ENCODE results near the gene HOXC9. TPM values are rescaled to one million over a fixed set of nuclear protein-coding genes. Genes with fewer than 3 reads are reported as not detected.

Gene HOXC9
- polyA plus RNA-seq, 2 of the 4 experiments (the other 2 are of a cell fraction) = 5.2 to 6.6 TPM

GRCh38 chr12:53969588-53970259, 30.2 kb upstream of the HOXC9 start:
- Histone ChIP-seq H3K4me2 (no peak overlapping the region), H3K9me3 (no peaks in the 10 kb centered on the region), H3K4me1 (peaks cover 3% of the 10 kb centered on the region; the same call in 1 of the 3 replicates), H3K27ac (no peak overlapping the region), H3K4me3 (no peak overlapping the region)
- WGBS (ENCODE audit: missing lambda C conversion rate) = 88% methylated on average over 12 of the region's 12 CpGs
- FAIRE-seq (no peak), ATAC-seq (no peak), DNase-seq (ENCODE audit: low read depth in 1 of 2, low spot score in 1 of 2) (no peak)
- ChIA-PET CTCF (interaction anchor here (0.6 to 2.1 kb wide), 5 partner anchors 8 to 30 kb away, joined by 3 to 6 read pairs (median 4); partner anchors contain the start of gene HOXC10), POLR2A (no interaction called here)
- TF ChIP-seq TFCP2L1 (CRISPR knock-in tag; IDR thresholded peaks at IDR 0.05) (no peak), FOSB (CRISPR knock-in tag; IDR thresholded peaks at IDR 0.05) (no peak), BHLHE40 (IDR thresholded peaks at IDR 0.05; ENCODE audit: low read depth, low read length) (no peak), NR3C1 (IDR thresholded peaks at IDR 0.05) (no peak), SMC3 (IDR thresholded peaks at IDR 0.05) (no peak), EP300 (IDR thresholded peaks at IDR 0.05) (no peak), NPAS2 (CRISPR knock-in tag; IDR thresholded peaks at IDR 0.05; ENCODE audit: borderline replicate concordance) (no peak), CHD4 (IDR thresholded peaks at IDR 0.05; ENCODE audit: borderline replicate concordance) (no peak), NFE2L2 (conservative IDR thresholded peaks at IDR 0.05; ENCODE audit: low read length) (no peak), FOXS1 (CRISPR knock-in tag; IDR thresholded peaks at IDR 0.05) (no peak), FOSL2 (IDR thresholded peaks at IDR 0.05) (no peak), FOSL2 (CRISPR knock-in tag; IDR thresholded peaks at IDR 0.05) (no peak), TP53 (CRISPR knock-in tag; IDR thresholded peaks at IDR 0.05) (no peak), RFX5 (IDR thresholded peaks at IDR 0.05) (no peak), CHD2 (IDR thresholded peaks at IDR 0.05; ENCODE audit: low read length, partially characterized antibody) (no peak), MYC (IDR thresholded peaks at IDR 0.05; ENCODE audit: borderline replicate concordance, low read length) (no peak)

- TF ChIP-seq CBX2 (IDR thresholded peaks at IDR 0.05; ENCODE audit: borderline replicate concordance, low read depth) (no peak), NFE2L2 (conservative IDR thresholded peaks at IDR 0.05; ENCODE audit: low read length) (no peak), MAFK (IDR thresholded peaks at IDR 0.05; ENCODE audit: partially characterized antibody) (no peak), RAD21 (conservative IDR thresholded peaks at IDR 0.05 in 1 of 2, IDR thresholded peaks at IDR 0.05 in 1 of 2) (no peak), NR3C1 (IDR thresholded peaks at IDR 0.05) (no peak), HEYL (CRISPR knock-in tag; IDR thresholded peaks at IDR 0.05) (no peak), JUNB (IDR thresholded peaks at IDR 0.05) (no peak), RFX5 (IDR thresholded peaks at IDR 0.05) (no peak)
- Histone ChIP-seq H3K9me3 (no peaks in the 10 kb centered on the region), H3K4me2 (no peak overlapping the region), H3K4me1 (peaks cover 7% of the 10 kb centered on the region; the same call in 1 of the 3 replicates), H3K4me3 (no peak overlapping the region), H3K27ac (no peak overlapping the region)
- CTCF ChIA-PET = interaction anchor here (0.9 to 2.1 kb wide), 3 partner anchors 8 to 31 kb away, joined by 3 to 6 read pairs (median 4); partner anchors contain the start of gene HOXC10
- FAIRE-seq (no peak), ATAC-seq (no peak), DNase-seq (ENCODE audit: low read depth in 1 of 2, low spot score in 1 of 2) (no peak)
- POLR2A ChIA-PET = no interaction called here
- whole genome bisulfite sequencing (ENCODE audit: missing lambda C conversion rate) = 78% methylated on average over 4 of the region's 4 CpGs
Observed at GRCh38 chr12:53970451-53970850, 29.5 kb upstream of the HOXC9 start.

DNA sequence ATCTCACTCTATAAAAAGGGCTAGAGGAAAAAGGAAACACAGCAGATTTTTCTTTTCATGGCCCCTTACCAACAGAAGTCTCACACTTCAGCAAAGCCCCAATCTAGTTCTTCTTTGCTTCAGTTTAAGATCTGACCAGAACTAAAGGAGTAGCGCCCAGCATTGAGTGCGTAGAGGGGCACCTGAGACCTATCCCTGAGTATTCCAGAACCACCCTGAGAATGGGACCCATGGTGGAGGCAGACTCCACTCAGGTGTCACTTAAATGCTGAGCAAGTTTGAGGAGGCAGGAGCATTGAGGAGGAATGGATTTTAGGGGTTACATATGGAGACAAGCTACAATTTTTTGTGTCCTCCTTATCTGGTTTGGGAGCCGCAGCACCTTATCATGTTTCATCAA, 28.8 kb upstream of the HOXC9 start:
- Histone ChIP-seq H3K27ac (no peak overlapping the region), H3K4me2 (no peak overlapping the region), H3K4me3 (no peak overlapping the region), H3K4me1 (peaks cover 7% of the 10 kb centered on the region; the same call in 1 of the 3 replicates), H3K9me3 (no peaks in the 10 kb centered on the region)
- ChIA-PET POLR2A (no interaction called here), CTCF (interaction anchor here (1.0 to 3.0 kb wide), 5 partner anchors 12 to 230 kb away, joined by 3 to 14 read pairs (median 3); partner anchors contain the start of gene HOXC10)
- 98% methylated on average over 3 of the region's 3 CpGs for WGBS (ENCODE audit: missing lambda C conversion rate)
- TF ChIP-seq RAD21 (conservative IDR thresholded peaks at IDR 0.05 in 1 of 2, IDR thresholded peaks at IDR 0.05 in 1 of 2) (no peak), TP53 (CRISPR knock-in tag; IDR thresholded peaks at IDR 0.05) (no peak), HEYL (CRISPR knock-in tag; IDR thresholded peaks at IDR 0.05) (no peak), CHD4 (IDR thresholded peaks at IDR 0.05; ENCODE audit: borderline replicate concordance) (no peak), ELK1 (IDR thresholded peaks at IDR 0.05; ENCODE audit: low read depth, low read length) (no peak), POLR2AphosphoS2 (conservative IDR thresholded peaks at IDR 0.05; ENCODE audit: low read length) (no peak), FOXS1 (CRISPR knock-in tag; IDR thresholded peaks at IDR 0.05) (no peak), SREBF2 (IDR thresholded peaks at IDR 0.05) (no peak), RARB (CRISPR knock-in tag; IDR thresholded peaks at IDR 0.05) (no peak), CBX8 (IDR thresholded peaks at IDR 0.05) (no peak), BHLHE40 (IDR thresholded peaks at IDR 0.05; ENCODE audit: low read depth, low read length) (no peak), NPAS2 (CRISPR knock-in tag; IDR thresholded peaks at IDR 0.05; ENCODE audit: borderline replicate concordance) (no peak), EP300 (IDR thresholded peaks at IDR 0.05) (no peak)
- DNase-seq (ENCODE audit: low read depth in 1 of 2, low spot score in 1 of 2) (no peak), FAIRE-seq (no peak), ATAC-seq (no peak)
